Lower leg skin (tissue), 4 donors: ENCODE results near the gene ADAT3. TPM values are rescaled to one million over a fixed set of nuclear protein-coding genes. Genes with fewer than 3 reads are reported as not detected.

Experiments
- DNase-seq, 2 donors: peaks; one replicate each; pipeline ENCODE4 v3.0.0-alpha.2; 2019; ENCODE audit warnings: low spot score in 2 of 2
- H3K4me3 ChIP-seq: fragments of 200-600 bp; sonication (generic); 2 replicates; pipeline ENCODE4 v1.5.1; 2017; ENCODE audit warnings: mild to moderate bottlenecking, low read depth; ENCODE audit not compliant: poor library complexity, severe bottlenecking
- POLR2A ChIP-seq, 2 donors: fragments of 450-650 bp; IDR thresholded peaks; one replicate each; pipeline ENCODE4 v1.6.1; 2016 to 2017; ENCODE audit warnings: antibody characterized with exemption in 2 of 2, mild to moderate bottlenecking in 1 of 2, moderate library complexity in 1 of 2
- WGBS, 2 donors: methylation state at CpG; one replicate each; pipeline ENCODE4 v1.1.5; 2018; 5-methylcytosine and 5-hydroxymethylcytosine counted together
- intact Hi-C: fragments of 100-400 bp; cut with DNase I; formaldehyde crosslinking; loops from one replicate; pipeline ENCODE4 v1.15.0; 2023; ENCODE audit warnings: low total_unique reads
- total RNA-seq, 4 donors: library from RNA; depleted of rRNA; stranded (reverse); fragments of >200 nt; gene quantifications; one replicate each; pipeline ENCODE4 v1.1.0, GENCODE V29; 2016
- TF ChIP-seq, protein P1 (sequence below), 3 donors: fragments of 450-650 bp; IDR thresholded peaks; one replicate each; pipeline ENCODE4 v1.5.1; 2016; ENCODE audit warnings: antibody characterized with exemption in 3 of 3, mild to moderate bottlenecking in 3 of 3, moderate library complexity in 2 of 3

ADAT3 gene
- total RNA-seq, 4 donors from 2014 or later: 20.1 to 27.3 (median 25.7) TPM

DNA sequence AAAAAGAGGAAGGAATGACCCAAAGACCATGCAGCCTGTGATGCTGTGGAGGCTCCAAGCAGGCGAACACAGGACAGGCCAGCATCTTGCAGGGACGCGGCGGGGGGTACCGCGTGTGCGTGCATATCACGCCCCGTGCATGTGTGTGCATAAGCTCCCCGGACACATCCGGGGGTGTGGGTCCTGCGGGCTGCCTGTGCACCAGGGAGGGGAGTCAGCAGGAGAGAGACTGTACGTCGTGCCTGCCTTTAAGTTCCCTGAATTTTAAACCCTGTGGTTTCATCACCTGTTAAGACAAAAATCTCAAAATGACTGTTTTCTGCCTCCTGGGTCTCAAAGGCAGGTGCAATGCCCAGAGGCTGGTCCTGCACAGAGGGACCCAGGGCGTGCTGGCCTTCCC lies 16.6 kb downstream of the ADAT3 start:
- no peak overlapping the region for H3K4me3 ChIP-seq
- intact Hi-C loops: no loop called here
- DNase-seq: no peak
- TF ChIP-seq POLR2A (IDR thresholded peaks at IDR 0.05): no peak
- TF ChIP-seq, protein P1, sequence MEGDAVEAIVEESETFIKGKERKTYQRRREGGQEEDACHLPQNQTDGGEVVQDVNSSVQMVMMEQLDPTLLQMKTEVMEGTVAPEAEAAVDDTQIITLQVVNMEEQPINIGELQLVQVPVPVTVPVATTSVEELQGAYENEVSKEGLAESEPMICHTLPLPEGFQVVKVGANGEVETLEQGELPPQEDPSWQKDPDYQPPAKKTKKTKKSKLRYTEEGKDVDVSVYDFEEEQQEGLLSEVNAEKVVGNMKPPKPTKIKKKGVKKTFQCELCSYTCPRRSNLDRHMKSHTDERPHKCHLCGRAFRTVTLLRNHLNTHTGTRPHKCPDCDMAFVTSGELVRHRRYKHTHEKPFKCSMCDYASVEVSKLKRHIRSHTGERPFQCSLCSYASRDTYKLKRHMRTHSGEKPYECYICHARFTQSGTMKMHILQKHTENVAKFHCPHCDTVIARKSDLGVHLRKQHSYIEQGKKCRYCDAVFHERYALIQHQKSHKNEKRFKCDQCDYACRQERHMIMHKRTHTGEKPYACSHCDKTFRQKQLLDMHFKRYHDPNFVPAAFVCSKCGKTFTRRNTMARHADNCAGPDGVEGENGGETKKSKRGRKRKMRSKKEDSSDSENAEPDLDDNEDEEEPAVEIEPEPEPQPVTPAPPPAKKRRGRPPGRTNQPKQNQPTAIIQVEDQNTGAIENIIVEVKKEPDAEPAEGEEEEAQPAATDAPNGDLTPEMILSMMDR (IDR thresholded peaks at IDR 0.05): no peak
- WGBS, 2 donors: 85 to 95% methylated on average over 14 to 15 of the region's 15 CpGs

DNA sequence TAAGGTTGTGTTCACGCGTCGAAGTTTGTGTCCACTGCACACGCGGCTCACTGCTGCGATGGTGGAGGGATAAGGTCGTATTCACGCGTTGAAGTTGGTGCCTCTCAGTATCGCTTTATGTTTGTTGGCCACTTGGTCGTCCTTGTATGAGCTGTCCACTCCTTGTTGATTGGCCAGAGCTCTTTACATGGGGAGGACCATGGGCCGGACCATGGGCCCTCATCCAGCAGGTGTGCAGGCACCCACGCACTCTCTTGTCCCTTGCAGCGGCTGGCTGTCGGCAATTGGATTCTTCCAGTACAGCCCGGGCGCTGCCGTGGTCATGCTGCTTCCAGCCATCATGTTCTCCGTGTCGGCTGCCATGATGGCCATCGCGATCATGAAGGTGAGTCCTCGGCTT lies 17.6 kb downstream of the ADAT3 start:
- no peak for DNase-seq
- intact Hi-C loops: no loop called here
- no peak overlapping the region for H3K4me3 ChIP-seq
- WGBS, 2 donors: 93 to 94% methylated on average over 23 of the region's 23 CpGs
- TF ChIP-seq POLR2A (IDR thresholded peaks at IDR 0.05): no peak
- TF ChIP-seq, protein P1 (IDR thresholded peaks at IDR 0.05): no peak

DNA sequence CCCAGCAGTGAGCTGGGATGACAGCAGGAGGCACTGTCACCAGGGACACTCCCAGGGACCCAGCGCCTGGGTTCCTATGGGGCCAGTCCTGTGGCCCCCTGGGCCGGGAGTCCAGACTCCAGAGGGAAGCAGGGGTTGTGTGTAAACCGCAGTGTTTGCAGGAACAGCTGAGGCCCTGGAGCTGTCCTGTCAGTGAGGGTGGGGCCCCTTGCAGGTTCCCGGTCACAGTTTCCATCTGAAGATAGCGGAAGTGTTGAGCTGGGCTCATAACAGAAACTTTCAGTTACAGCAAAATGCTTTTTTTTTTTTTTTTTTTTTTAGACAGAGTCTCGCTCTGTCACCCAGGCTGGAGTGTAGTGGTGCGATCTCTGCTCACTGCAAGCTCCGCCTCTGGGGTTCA lies 18.1 kb downstream of the ADAT3 start:
- intact Hi-C loops: no loop called here
- TF ChIP-seq, protein P1 (IDR thresholded peaks at IDR 0.05): no peak
- no peak for TF ChIP-seq POLR2A (IDR thresholded peaks at IDR 0.05)
- DNase-seq: no peak
- WGBS, 2 donors: 87 to 88% methylated on average over 8 of the region's 8 CpGs
- no peak overlapping the region for H3K4me3 ChIP-seq

DNA sequence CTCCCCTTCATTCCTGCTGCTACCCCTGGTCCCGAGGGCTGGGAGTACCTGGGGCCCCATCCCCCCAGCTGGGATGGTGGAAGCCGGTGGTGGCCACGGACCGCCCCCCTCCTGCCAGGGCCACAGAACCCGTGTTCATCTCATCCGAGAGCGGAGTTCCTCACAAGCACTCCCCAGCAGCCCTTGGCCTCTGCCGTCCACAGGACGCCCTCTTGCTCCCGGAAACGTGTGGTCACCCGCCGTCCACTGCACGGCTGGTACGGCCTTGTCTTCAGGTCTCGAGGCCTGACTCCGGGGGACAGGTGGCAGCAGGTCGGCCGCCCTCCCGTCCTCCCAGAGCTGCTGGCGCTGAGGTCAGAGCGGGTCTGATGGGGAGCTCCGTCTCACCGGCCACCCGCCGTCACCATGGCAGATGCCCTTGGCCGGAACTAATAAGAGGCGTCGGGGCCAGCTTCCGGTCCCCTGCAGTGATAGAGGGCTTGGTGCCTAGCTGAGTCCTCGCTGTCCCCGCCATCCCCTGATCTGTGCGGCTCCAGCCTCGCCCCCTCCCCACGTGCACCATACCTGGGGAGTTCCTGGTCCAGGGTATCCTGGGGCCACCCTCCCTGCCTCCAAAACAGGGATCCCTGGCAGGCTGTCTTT lies 19.2 kb downstream of the ADAT3 start:
- DNase-seq: no peak
- TF ChIP-seq, protein P1 (IDR thresholded peaks at IDR 0.05): no peak
- TF ChIP-seq POLR2A (IDR thresholded peaks at IDR 0.05): no peak
- intact Hi-C loops: no loop called here
- H3K4me3 ChIP-seq: no peak overlapping the region
- WGBS, 2 donors: 93 to 98% methylated on average over 18 to 35 of the region's 35 CpGs

DNA sequence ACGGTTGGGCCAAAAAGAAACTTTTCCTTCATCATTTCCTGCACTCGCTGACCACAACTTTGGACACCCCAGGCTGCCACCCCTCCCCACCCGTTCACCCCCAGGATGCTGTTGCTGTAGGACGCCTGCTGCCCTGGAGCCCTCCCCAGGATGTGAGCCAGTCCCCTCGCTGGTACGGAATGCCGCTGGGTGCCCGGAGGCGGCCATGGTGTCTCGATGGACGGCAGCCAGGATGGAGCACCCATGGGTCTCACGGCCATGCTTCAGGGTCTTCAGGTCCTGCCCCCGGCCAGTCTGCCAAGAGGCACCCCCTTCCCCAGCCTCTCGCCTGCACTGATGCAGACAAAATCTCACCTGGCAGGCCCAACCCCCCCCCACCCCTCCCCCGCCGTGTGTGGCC lies 20.3 kb downstream of the ADAT3 start:
- no peak for DNase-seq
- 86 to 90% methylated on average over 16 of the region's 16 CpGs for WGBS, 2 donors
- no peak overlapping the region for H3K4me3 ChIP-seq
- intact Hi-C loops: loop anchor here (5.0 kb wide), 1 partner anchor 147 kb away; no protein-coding TSS in a partner anchor
- TF ChIP-seq, protein P1 (IDR thresholded peaks at IDR 0.05): no peak
- no peak for TF ChIP-seq POLR2A (IDR thresholded peaks at IDR 0.05)
